ENCODE data around the gene NUDT14. TPM values are rescaled to one million over a fixed set of nuclear protein-coding genes. Genes with fewer than 3 reads are reported as not detected.

NUDT14 gene
- total RNA-seq, 1 donor from 2014 or later, result 59.1 TPM

GRCh38 chr14:105207996-105208737 lies 27.1 kb upstream of the NUDT14 start:
- no peak for DNase-seq
- no peak for TF ChIP-seq CTCF (IDR thresholded peaks at IDR 0.05)
- H3K36me3 ChIP-seq, result peaks cover 23% of the 10 kb centered on the region

GRCh38 chr14:105207460-105207901 lies 26.4 kb upstream of the NUDT14 start:
- intact Hi-C loops (cut with DNase I), result loop anchor here (10.0 kb wide), 1 partner anchor 77 kb away; no protein-coding TSS in a partner anchor
- Histone ChIP-seq H3K27me3 (no peaks in the 10 kb centered on the region), H3K4me3 (no peak overlapping the region), H3K27ac (no peak overlapping the region), H3K4me1 (peaks cover 13% of the 10 kb centered on the region), H3K36me3 (peaks cover 17% of the 10 kb centered on the region), H3K9me3 (no peaks in the 10 kb centered on the region)
- ATAC-seq, result no peak
- DNase-seq, result no peak
- no peak for TF ChIP-seq CTCF (IDR thresholded peaks at IDR 0.05)

More at GRCh38 chr14:105207996-105208737, 27.1 kb upstream of the NUDT14 start:
- Histone ChIP-seq H3K27ac (no peak overlapping the region), H3K27me3 (no peaks in the 10 kb centered on the region), H3K4me3 (no peak overlapping the region), H3K4me1 (peaks cover 13% of the 10 kb centered on the region), H3K9me3 (no peaks in the 10 kb centered on the region)
- intact Hi-C loops (cut with DNase I), result loop anchor here (10.0 kb wide), 1 partner anchor 77 kb away; no protein-coding TSS in a partner anchor
- ATAC-seq, result no peak

- TF ChIP-seq CTCF (IDR thresholded peaks at IDR 0.05), result no peak
- Histone ChIP-seq H3K9me3 (no peaks in the 10 kb centered on the region), H3K27ac (no peak overlapping the region), H3K4me3 (no peak overlapping the region), H3K4me1 (peaks cover 19% of the 10 kb centered on the region), H3K36me3 (peaks cover 17% of the 10 kb centered on the region), H3K27me3 (no peaks in the 10 kb centered on the region)
- no peak for DNase-seq
- no peak for ATAC-seq
- intact Hi-C loops (cut with DNase I), result loop anchor here (10.0 kb wide), 1 partner anchor 78 kb away; no protein-coding TSS in a partner anchor
These were observed 25.8 kb upstream of the NUDT14 start for GRCh38 chr14:105206873-105207272.

GRCh38 chr14:105205673-105206208 lies 24.6 kb upstream of the NUDT14 start:
- DNase-seq (peak; percentile 77), ATAC-seq (peak; percentile 8)
- no peaks in the 10 kb centered on the region for H3K27me3 ChIP-seq
- no peak overlapping the region for H3K27ac ChIP-seq
- no peak for TF ChIP-seq CTCF (IDR thresholded peaks at IDR 0.05)
- peaks cover 26% of the 10 kb centered on the region for H3K4me1 ChIP-seq
- peaks cover 12% of the 10 kb centered on the region for H3K36me3 ChIP-seq
- no peaks in the 10 kb centered on the region for H3K9me3 ChIP-seq
- intact Hi-C loops (cut with DNase I), result loop anchor here (10.0 kb wide), 1 partner anchor 79 kb away; no protein-coding TSS in a partner anchor
- no peak overlapping the region for H3K4me3 ChIP-seq

- Histone ChIP-seq H3K4me3 (no peak overlapping the region), H3K9me3 (no peaks in the 10 kb centered on the region), H3K27me3 (peaks cover 2% of the 10 kb centered on the region), H3K27ac (no peak overlapping the region), H3K4me1 (peaks cover 26% of the 10 kb centered on the region), H3K36me3 (peaks cover 7% of the 10 kb centered on the region)
- no peak for TF ChIP-seq CTCF (IDR thresholded peaks at IDR 0.05)
- peak; percentile 1 for ATAC-seq
- DNase-seq, result no peak
- intact Hi-C loops (cut with DNase I), result loop anchor here (5.0 to 10.0 kb wide), 2 partner anchors 80 to 152 kb away; no protein-coding TSS in a partner anchor
These were observed 24.0 kb upstream of the NUDT14 start for GRCh38 chr14:105204931-105205672.
